ENCODE data around the gene PRCP. TPM values are rescaled to one million over a fixed set of nuclear protein-coding genes. Genes with fewer than 3 reads are reported as not detected.

The PRCP gene
- total RNA-seq, 1 experiment from 2014 or later = 56.7 TPM

DNA sequence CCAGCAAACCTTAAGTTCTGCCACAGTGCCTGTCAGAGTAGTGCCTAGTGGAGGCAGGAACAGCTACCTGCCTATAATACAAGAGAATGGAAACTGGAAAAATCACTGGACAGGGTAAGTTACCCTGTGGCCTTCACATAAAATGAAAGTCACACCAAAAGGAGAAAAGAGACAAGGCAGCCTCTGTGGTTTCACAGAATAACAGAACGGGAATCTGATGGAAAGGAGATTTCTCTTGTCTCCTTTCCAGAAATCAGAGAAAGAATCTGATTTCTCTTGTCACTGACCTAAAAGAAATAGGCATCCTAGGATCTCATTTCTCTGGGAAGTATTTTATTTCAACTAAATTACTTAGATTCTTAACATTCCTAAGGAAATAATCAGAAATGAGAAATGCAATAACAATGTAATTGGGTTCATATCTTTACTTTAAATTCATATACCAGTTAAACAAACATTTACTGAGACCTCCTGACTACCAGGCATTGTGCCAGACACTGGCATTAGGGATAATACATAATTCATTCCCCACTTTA is 41.6 kb downstream of the PRCP start:
- Mint-ChIP-seq H3K27me3 (ENCODE audit: low read depth) (no peaks in the 10 kb centered on the region), H3K27ac (peak overlapping the region in 2 of 3 experiments; percentile 40 to 73; a peak in 3 of 7 replicates), H3K4me1 (no peaks in the 10 kb centered on the region), H3K4me3 (no peak overlapping the region), H3K36me3 (ENCODE audit: insufficient read depth in 1 of 3, low read depth in 3 of 3) (peaks cover 0 to 5% (median 2%) of the 10 kb centered on the region in 3 experiments; a peak in 3 of 7 replicates), H3K9me3 (no peaks in the 10 kb centered on the region)
- Histone ChIP-seq H2BK20ac (ENCODE audit: low read depth, low read length, poor library complexity, severe bottlenecking) (no peak overlapping the region), H3K18ac (ENCODE audit: insufficient read length, low read depth, low read length) (no peak overlapping the region), H3K4ac (ENCODE audit: low read depth, low read length) (no peak overlapping the region), H3K4me2 (ENCODE audit: insufficient read depth, insufficient read length, low read length) (no peak overlapping the region), H2BK120ac (ENCODE audit: low read depth, low read length, poor library complexity, severe bottlenecking) (no peak overlapping the region), H3K27me3 (ENCODE audit: insufficient read depth, low read length) (no peaks in the 10 kb centered on the region), H4K5ac (ENCODE audit: insufficient read length, low read depth, low read length) (no peak overlapping the region), H2AFZ (ENCODE audit: low read length) (no peak overlapping the region), H3K56ac (ENCODE audit: insufficient read length, low read depth, low read length) (no peak overlapping the region), H4K20me1 (ENCODE audit: control insufficient read depth, insufficient read depth, insufficient read length) (no peaks in the 10 kb centered on the region), H3K4me1 (ENCODE audit: insufficient read depth, low read length) (no peaks in the 10 kb centered on the region), H2AK5ac (ENCODE audit: insufficient read length, low read length) (no peak overlapping the region), H2BK15ac (ENCODE audit: low read depth, low read length) (no peak overlapping the region), H3K27ac (ENCODE audit: insufficient read length, low read depth, low read length) (no peak overlapping the region), H3K9me3 (ENCODE audit: control insufficient read depth, low read depth, low read length) (no peaks in the 10 kb centered on the region), H3K23ac (ENCODE audit: insufficient read length, low read depth, low read length) (no peak overlapping the region), H3K14ac (ENCODE audit: insufficient read depth, low read length) (no peak overlapping the region), H3K9ac (ENCODE audit: extremely low read depth, insufficient read length, low read length) (no peak overlapping the region), H4K8ac (replicated peaks; ENCODE audit: insufficient read length, low read depth, low read length) (no peak overlapping the region), H2BK5ac (ENCODE audit: insufficient read length, low read length) (no peak overlapping the region), H4K91ac (ENCODE audit: insufficient read length, low read depth, low read length) (no peak overlapping the region), H3K79me1 (ENCODE audit: insufficient read depth, low read depth, low read length, poor library complexity, severe bottlenecking) (no peaks in the 10 kb centered on the region), H3T11ph (ENCODE audit: low read length) (no peak overlapping the region), H3K23me2 (ENCODE audit: insufficient read length, low read depth, low read length, poor library complexity, severe bottlenecking) (no peaks in the 10 kb centered on the region), H3K79me2 (ENCODE audit: insufficient read depth, low read length) (no peaks in the 10 kb centered on the region; the same call in 1 of the 2 replicates), H2BK12ac (ENCODE audit: insufficient read length, low read depth, low read length) (no peak overlapping the region)
- TF ChIP-seq, protein P1, sequence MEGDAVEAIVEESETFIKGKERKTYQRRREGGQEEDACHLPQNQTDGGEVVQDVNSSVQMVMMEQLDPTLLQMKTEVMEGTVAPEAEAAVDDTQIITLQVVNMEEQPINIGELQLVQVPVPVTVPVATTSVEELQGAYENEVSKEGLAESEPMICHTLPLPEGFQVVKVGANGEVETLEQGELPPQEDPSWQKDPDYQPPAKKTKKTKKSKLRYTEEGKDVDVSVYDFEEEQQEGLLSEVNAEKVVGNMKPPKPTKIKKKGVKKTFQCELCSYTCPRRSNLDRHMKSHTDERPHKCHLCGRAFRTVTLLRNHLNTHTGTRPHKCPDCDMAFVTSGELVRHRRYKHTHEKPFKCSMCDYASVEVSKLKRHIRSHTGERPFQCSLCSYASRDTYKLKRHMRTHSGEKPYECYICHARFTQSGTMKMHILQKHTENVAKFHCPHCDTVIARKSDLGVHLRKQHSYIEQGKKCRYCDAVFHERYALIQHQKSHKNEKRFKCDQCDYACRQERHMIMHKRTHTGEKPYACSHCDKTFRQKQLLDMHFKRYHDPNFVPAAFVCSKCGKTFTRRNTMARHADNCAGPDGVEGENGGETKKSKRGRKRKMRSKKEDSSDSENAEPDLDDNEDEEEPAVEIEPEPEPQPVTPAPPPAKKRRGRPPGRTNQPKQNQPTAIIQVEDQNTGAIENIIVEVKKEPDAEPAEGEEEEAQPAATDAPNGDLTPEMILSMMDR (conservative IDR thresholded peaks at IDR 0.05) = no peak
- no CpG with 5 or more reads among the region's 1 CpG for WGBS (ENCODE audit: extremely low coverage, insufficient read length, low lambda C conversion rate)
- DNase-seq = no peak
